Measurements from ENCODE around the gene SLC16A3. TPM values are rescaled to one million over a fixed set of nuclear protein-coding genes. Genes with fewer than 3 reads are reported as not detected.

SLC16A3 gene
- total RNA-seq, 2 experiments from 2014 or later = 93.4 to 99.0 TPM

DNA sequence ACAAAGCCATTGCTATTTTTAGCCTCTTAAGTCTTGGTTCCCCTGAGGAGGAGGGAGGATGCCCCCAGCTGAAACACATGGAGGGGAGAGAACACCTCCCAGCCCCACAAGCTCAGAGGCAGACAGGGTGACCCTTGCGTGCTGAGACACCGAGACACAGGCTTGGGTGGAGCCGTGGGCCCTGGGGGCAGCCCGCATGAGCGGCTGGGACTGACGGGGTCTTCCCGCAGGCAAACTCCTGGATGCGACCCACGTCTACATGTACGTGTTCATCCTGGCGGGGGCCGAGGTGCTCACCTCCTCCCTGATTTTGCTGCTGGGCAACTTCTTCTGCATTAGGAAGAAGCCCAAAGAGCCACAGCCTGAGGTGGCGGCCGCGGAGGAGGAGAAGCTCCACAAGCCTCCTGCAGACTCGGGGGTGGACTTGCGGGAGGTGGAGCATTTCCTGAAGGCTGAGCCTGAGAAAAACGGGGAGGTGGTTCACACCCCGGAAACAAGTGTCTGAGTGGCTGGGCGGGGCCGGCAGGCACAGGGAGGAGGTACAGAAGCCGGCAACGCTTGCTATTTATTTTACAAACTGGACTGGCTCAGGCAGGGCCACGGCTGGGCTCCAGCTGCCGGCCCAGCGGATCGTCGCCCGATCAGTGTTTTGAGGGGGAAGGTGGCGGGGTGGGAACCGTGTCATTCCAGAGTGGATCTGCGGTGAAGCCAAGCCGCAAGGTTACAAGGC, 9.8 kb downstream of the SLC16A3 start:
- CTCF ChIA-PET = interaction anchor here (1.0 kb wide), 1 partner anchor 208 kb away, joined by 3 read pairs; the partner anchor contains the start of gene RAC3
- peak overlapping the region; percentile 82 for H3K4me3 Mint-ChIP-seq
- POLR2A ChIA-PET = interaction anchor here (0.8 to 2.5 kb wide), 7 partner anchors 23 to 91 kb away, joined by 3 to 9 read pairs (median 4); partner anchors contain the start of gene CD7
- TF ChIP-seq, protein P1, sequence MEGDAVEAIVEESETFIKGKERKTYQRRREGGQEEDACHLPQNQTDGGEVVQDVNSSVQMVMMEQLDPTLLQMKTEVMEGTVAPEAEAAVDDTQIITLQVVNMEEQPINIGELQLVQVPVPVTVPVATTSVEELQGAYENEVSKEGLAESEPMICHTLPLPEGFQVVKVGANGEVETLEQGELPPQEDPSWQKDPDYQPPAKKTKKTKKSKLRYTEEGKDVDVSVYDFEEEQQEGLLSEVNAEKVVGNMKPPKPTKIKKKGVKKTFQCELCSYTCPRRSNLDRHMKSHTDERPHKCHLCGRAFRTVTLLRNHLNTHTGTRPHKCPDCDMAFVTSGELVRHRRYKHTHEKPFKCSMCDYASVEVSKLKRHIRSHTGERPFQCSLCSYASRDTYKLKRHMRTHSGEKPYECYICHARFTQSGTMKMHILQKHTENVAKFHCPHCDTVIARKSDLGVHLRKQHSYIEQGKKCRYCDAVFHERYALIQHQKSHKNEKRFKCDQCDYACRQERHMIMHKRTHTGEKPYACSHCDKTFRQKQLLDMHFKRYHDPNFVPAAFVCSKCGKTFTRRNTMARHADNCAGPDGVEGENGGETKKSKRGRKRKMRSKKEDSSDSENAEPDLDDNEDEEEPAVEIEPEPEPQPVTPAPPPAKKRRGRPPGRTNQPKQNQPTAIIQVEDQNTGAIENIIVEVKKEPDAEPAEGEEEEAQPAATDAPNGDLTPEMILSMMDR (IDR thresholded peaks at IDR 0.05) = no peak
- peaks cover 28% of the 10 kb centered on the region for H3K36me3 Mint-ChIP-seq (ENCODE audit: low read depth)
- Histone ChIP-seq H3K9me3 (ENCODE audit: control insufficient read depth in 1 of 2, insufficient read depth in 1 of 2, low read length in 2 of 2) (peaks cover 0 to 4% of the 10 kb centered on the region in 2 experiments), H3K27me3 (ENCODE audit: control insufficient read depth in 1 of 2, insufficient read depth in 2 of 2, low read length in 2 of 2) (no peaks in the 10 kb centered on the region), H3K4me1 (ENCODE audit: insufficient read depth, low read length) (peaks cover 83% of the 10 kb centered on the region), H3K36me3 (ENCODE audit: insufficient read depth, low read length) (peaks cover 24% of the 10 kb centered on the region), H3K4me3 (ENCODE audit: low read length) (peak overlapping the region; percentile 48), H3K27ac (ENCODE audit: low read depth in 1 of 2, low read length in 2 of 2) (peak overlapping the region; percentile 25 to 41)
- no peaks in the 10 kb centered on the region for H3K9me3 Mint-ChIP-seq
- ATAC-seq (ENCODE audit: poor library complexity) (peak; percentile 73), DNase-seq (peak; percentile 51 to 89 (median 72))
- no peaks in the 10 kb centered on the region for H3K27me3 Mint-ChIP-seq
- intact Hi-C loops (cut with DNase I, micrococcal nuclease) = loop anchor here (5.0 to 10.0 kb wide), 5 partner anchors 34 to 204 kb away; partner anchors contain the start of genes CSNK1D (in 1 of the 2), DCXR (in 1 of the 2) and RAC3 (in 1 of the 2)
- H3K4me1 Mint-ChIP-seq (ENCODE audit: low read depth) = peaks cover 47% of the 10 kb centered on the region
- peak overlapping the region; percentile 95 for H3K27ac Mint-ChIP-seq

DNA sequence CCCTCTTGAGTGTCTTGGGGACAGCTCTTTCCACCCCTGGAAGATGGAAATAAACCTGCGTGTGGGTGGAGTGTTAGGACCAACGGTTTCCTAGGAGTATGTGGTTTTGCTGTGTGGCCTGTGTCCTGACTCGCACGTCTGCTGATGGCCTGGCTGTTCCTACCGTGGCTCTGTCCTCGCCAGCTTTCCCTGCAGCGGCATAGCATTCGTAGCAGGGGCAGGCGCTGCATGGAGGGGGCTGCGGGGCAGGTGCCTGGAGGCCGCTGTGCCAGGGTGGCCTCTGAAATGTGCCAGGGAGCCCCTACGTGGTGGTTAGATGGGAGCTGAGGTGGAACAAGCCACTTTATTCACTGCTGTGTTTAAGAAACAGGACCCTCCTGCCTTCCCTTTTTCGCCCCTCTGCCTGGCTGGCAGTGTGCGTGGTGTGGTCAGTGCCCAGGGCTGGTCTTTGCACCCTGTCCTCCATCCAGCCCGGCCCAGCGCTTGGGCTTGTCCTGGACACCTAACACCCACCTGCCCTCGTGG, 10.6 kb downstream of the SLC16A3 start:
- H3K9me3 Mint-ChIP-seq = no peaks in the 10 kb centered on the region
- TF ChIP-seq, protein P1 (IDR thresholded peaks at IDR 0.05) = no peak
- H3K27ac Mint-ChIP-seq = peak overlapping the region; percentile 95
- ChIA-PET POLR2A (interaction anchor here (1.3 to 2.5 kb wide), 4 partner anchors 22 to 58 kb away, joined by 3 to 9 read pairs (median 4); no protein-coding TSS in a partner anchor), CTCF (interaction anchor here (0.6 kb wide), 1 partner anchor 81 kb away, joined by 3 read pairs; no protein-coding TSS in a partner anchor)
- intact Hi-C loops (cut with DNase I, micrococcal nuclease) = loop anchor here (5.0 to 10.0 kb wide), 5 partner anchors 33 to 205 kb away; partner anchors contain the start of genes CSNK1D (in 1 of the 2), DCXR (in 1 of the 2) and RAC3 (in 1 of the 2)
- DNase-seq (peak in 1 of 14 experiments; percentile 5), ATAC-seq (ENCODE audit: poor library complexity) (no peak)
- Histone ChIP-seq H3K4me3 (ENCODE audit: low read length) (no peak overlapping the region), H3K4me1 (ENCODE audit: insufficient read depth, low read length) (peaks cover 81% of the 10 kb centered on the region), H3K36me3 (ENCODE audit: insufficient read depth, low read length) (peaks cover 32% of the 10 kb centered on the region), H3K9me3 (ENCODE audit: control insufficient read depth in 1 of 2, insufficient read depth in 1 of 2, low read length in 2 of 2) (peaks cover 0 to 4% of the 10 kb centered on the region in 2 experiments), H3K27me3 (ENCODE audit: control insufficient read depth in 1 of 2, insufficient read depth in 2 of 2, low read length in 2 of 2) (no peaks in the 10 kb centered on the region), H3K27ac (ENCODE audit: low read depth in 1 of 2, low read length in 2 of 2) (peak overlapping the region in 1 of 2 donors; percentile 50)
- H3K4me1 Mint-ChIP-seq (ENCODE audit: low read depth) = peaks cover 54% of the 10 kb centered on the region
- H3K4me3 Mint-ChIP-seq = no peak overlapping the region
- H3K36me3 Mint-ChIP-seq (ENCODE audit: low read depth) = peaks cover 36% of the 10 kb centered on the region
- no peaks in the 10 kb centered on the region for H3K27me3 Mint-ChIP-seq

- Histone ChIP-seq H3K27ac (ENCODE audit: low read depth in 1 of 2, low read length in 2 of 2) (peak overlapping the region; percentile 45 to 50), H3K9me3 (ENCODE audit: control insufficient read depth in 1 of 2, insufficient read depth in 1 of 2, low read length in 2 of 2) (peaks cover 0 to 4% of the 10 kb centered on the region in 2 experiments), H3K36me3 (ENCODE audit: insufficient read depth, low read length) (peaks cover 38% of the 10 kb centered on the region), H3K27me3 (ENCODE audit: control insufficient read depth in 1 of 2, insufficient read depth in 2 of 2, low read length in 2 of 2) (no peaks in the 10 kb centered on the region), H3K4me1 (ENCODE audit: insufficient read depth, low read length) (peaks cover 81% of the 10 kb centered on the region), H3K4me3 (ENCODE audit: low read length) (no peak overlapping the region)
- H3K4me3 Mint-ChIP-seq = no peak overlapping the region
- peaks cover 42% of the 10 kb centered on the region for H3K36me3 Mint-ChIP-seq (ENCODE audit: low read depth)
- intact Hi-C loops (cut with DNase I, micrococcal nuclease) = loop anchor here (5.0 to 10.0 kb wide), 6 partner anchors 32 to 205 kb away; partner anchors contain the start of genes CSNK1D (in 1 of the 2), DCXR (in 1 of the 2) and RAC3 (in 1 of the 2)
- peaks cover 57% of the 10 kb centered on the region for H3K4me1 Mint-ChIP-seq (ENCODE audit: low read depth)
- no peaks in the 10 kb centered on the region for H3K9me3 Mint-ChIP-seq
- POLR2A ChIA-PET = interaction anchor here (0.8 to 2.5 kb wide), 5 partner anchors 11 to 58 kb away, joined by 3 to 9 read pairs (median 4); partner anchors contain the start of gene SLC16A3
- peak overlapping the region; percentile 95 for H3K27ac Mint-ChIP-seq
- ATAC-seq (ENCODE audit: poor library complexity) = no peak
- CTCF ChIA-PET = interaction anchor here (0.6 to 1.2 kb wide), 3 partner anchors 34 to 210 kb away, joined by 3 to 4 read pairs (median 3); no protein-coding TSS in a partner anchor
- DNase-seq = peak in 2 of 14 experiments; percentile 8 to 39
- no peaks in the 10 kb centered on the region for H3K27me3 Mint-ChIP-seq
- TF ChIP-seq, protein P1 (IDR thresholded peaks at IDR 0.05) = no peak
Measured at GRCh38 chr17:82239926-82240505, 11.2 kb downstream of the SLC16A3 start.
